ENCODE data around the gene LYZL4.

The LYZL4 gene

GRCh38 chr3:42405857-42406256, 4.6 kb downstream of the LYZL4 start:
- TF ChIP-seq CTCF (IDR thresholded peaks at IDR 0.05): no peak

GRCh38 chr3:42403737-42404136, 6.7 kb downstream of the LYZL4 start:
- TF ChIP-seq CTCF (IDR thresholded peaks at IDR 0.05): no peak

GRCh38 chr3:42402394-42403096, 7.9 kb downstream of the LYZL4 start:
- TF ChIP-seq CTCF (IDR thresholded peaks at IDR 0.05): no peak

DNA sequence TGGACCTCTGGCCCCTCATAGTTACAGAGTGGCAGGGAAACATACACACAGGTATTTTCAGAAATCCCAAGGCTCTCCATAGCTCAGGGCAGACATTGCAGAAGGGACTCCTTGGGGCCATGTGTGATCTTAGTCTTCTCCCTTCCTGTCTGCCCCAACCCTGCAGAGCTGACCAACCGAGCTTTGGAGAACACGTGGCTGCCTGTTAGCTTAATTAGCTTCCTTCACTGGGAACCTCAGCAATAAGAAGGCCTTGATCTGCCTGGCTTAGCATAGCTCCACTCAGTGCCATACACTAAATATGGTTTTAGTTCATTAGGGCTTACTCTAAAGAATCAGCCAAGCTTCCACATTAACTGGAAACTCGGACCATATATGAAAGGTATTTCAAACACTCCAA, 12.3 kb downstream of the LYZL4 start:
- no peak for TF ChIP-seq CTCF (IDR thresholded peaks at IDR 0.05)

GRCh38 chr3:42397644-42398043, 12.8 kb downstream of the LYZL4 start:
- TF ChIP-seq CTCF (IDR thresholded peaks at IDR 0.05): no peak

GRCh38 chr3:42394579-42395288, 15.7 kb downstream of the LYZL4 start:
- no peak for TF ChIP-seq CTCF (IDR thresholded peaks at IDR 0.05)

DNA sequence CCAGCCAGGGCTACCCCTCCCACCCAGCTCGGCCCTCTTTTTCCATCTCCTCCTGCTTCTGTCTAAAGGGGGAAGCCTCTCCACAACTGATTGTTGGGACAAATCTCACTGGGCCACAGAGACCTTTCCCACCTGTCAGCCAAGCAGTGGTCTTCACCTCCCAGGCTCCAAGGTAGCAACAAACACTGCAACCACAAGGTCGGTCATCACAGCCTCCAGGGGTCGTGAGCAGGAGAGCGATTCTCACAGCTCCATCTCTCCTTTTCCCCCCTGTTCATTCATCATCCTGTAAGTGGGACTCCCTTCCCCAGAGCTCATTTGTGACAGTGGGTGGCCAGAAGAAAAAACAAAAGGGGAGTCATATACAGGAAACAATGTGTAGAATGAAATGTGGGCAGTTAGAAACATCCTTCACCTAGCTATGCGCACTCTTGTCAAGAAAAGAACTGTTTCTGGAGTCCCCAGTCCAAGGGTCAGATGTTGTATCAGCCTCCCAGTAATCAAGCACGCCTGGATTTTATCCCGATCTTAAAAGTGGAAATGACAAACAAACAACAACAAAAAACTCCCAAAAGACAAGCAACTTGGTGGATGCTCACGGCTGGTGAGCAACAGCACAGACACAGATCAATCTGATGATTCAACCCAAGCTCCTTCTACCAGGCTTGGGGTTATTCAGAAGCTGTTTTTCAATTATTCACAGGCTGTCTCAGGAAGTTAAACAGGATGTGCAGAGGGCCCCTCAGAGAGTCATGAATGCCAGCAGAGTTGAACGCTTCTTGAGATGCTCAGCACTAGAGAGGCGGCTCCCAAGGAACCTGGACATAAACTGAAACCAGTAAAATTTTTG, 22.4 kb downstream of the LYZL4 start:
- TF ChIP-seq CTCF (IDR thresholded peaks at IDR 0.05): no peak

All from LNCAP (cell line).